Endothelial cell (in vitro differentiated cells): ENCODE data around the gene TMEM18. TPM values are rescaled to one million over a fixed set of nuclear protein-coding genes. Genes with fewer than 3 reads are reported as not detected.
"Not testable (repeated sequence)": the region's sequence is repeated elsewhere in the genome, so short reads cannot be mapped to it uniquely, and the experiment has no call there.

Source experiments
- DNase-seq: peaks from one replicate; pipeline ENCODE4 v3.0.0; 2021; ENCODE audit warnings: low spot score
- H3K27ac Mint-ChIP-seq: one replicate; pipeline ENCODE4 v1.8.0; 2021; ENCODE audit warnings: mixed read lengths, inconsistent platforms; ENCODE audit not compliant: unreplicated experiment
- H3K27me3 Mint-ChIP-seq: one replicate; pipeline ENCODE4 v1.8.0; 2021; ENCODE audit warnings: mild to moderate bottlenecking, moderate library complexity, mixed read lengths, inconsistent platforms; ENCODE audit not compliant: unreplicated experiment
- H3K36me3 Mint-ChIP-seq: one replicate; pipeline ENCODE4 v1.8.0; 2021; ENCODE audit warnings: mild to moderate bottlenecking, low read depth, mixed read lengths, inconsistent platforms; ENCODE audit not compliant: unreplicated experiment
- H3K4me1 Mint-ChIP-seq: one replicate; pipeline ENCODE4 v1.8.0; 2021; ENCODE audit warnings: mild to moderate bottlenecking, mixed read lengths, inconsistent platforms; ENCODE audit not compliant: unreplicated experiment
- H3K4me3 Mint-ChIP-seq: one replicate; pipeline ENCODE4 v1.8.0; 2021; ENCODE audit warnings: mild to moderate bottlenecking, mixed read lengths, inconsistent platforms; ENCODE audit not compliant: unreplicated experiment
- H3K9me3 Mint-ChIP-seq: one replicate; pipeline ENCODE4 v1.8.0; 2021; ENCODE audit warnings: mixed read lengths, inconsistent platforms; ENCODE audit not compliant: unreplicated experiment
- CTCF ChIP-seq: fragments of 200-600 bp; sonication (generic); IDR thresholded peaks from one replicate; pipeline ENCODE4 v1.5.0; 2021; ENCODE audit warnings: antibody characterized with exemption; ENCODE audit not compliant: unreplicated experiment
- total RNA-seq: library from RNA; stranded (reverse); fragmentation: NEBNext Ultra II Directional; extraction: Animal tissue kit (Norgen Biotek cat#: 25700); gene quantifications from one replicate; pipeline ENCODE4 v1.2.1, GENCODE V29; 2021; ENCODE audit not compliant: unreplicated experiment

Gene TMEM18
- total RNA-seq, 1 donor from 2014 or later: 26.3 TPM

- peaks cover 6% of the 10 kb centered on the region for H3K36me3 Mint-ChIP-seq
- no peak for DNase-seq
- H3K27ac Mint-ChIP-seq: no peak overlapping the region
- no peak overlapping the region for H3K4me3 Mint-ChIP-seq
- H3K4me1 Mint-ChIP-seq: peaks cover 7% of the 10 kb centered on the region
- TF ChIP-seq CTCF: no peak
- no peaks in the 10 kb centered on the region for H3K27me3 Mint-ChIP-seq
- H3K9me3 Mint-ChIP-seq: no peaks in the 10 kb centered on the region
Measured at GRCh38 chr2:689877-690510, 12.8 kb upstream of the TMEM18 start.

GRCh38 chr2:689237-689636 is 12.0 kb upstream of the TMEM18 start:
- no peak overlapping the region for H3K4me3 Mint-ChIP-seq
- H3K27ac Mint-ChIP-seq: no peak overlapping the region
- H3K9me3 Mint-ChIP-seq: no peaks in the 10 kb centered on the region
- peaks cover 11% of the 10 kb centered on the region for H3K36me3 Mint-ChIP-seq
- no peak for DNase-seq
- no peaks in the 10 kb centered on the region for H3K27me3 Mint-ChIP-seq
- H3K4me1 Mint-ChIP-seq: peaks cover 2% of the 10 kb centered on the region
- no peak for TF ChIP-seq CTCF

- H3K27me3 Mint-ChIP-seq: no peaks in the 10 kb centered on the region
Measured at GRCh38 chr2:688504-689076, 11.4 kb upstream of the TMEM18 start.

GRCh38 chr2:685421-685820 is 8.2 kb upstream of the TMEM18 start:
- Mint-ChIP-seq H3K9me3 (no peaks in the 10 kb centered on the region), H3K4me1 (peaks cover 7% of the 10 kb centered on the region), H3K27ac (no peak overlapping the region), H3K36me3 (peaks cover 21% of the 10 kb centered on the region), H3K27me3 (peaks cover 1% of the 10 kb centered on the region), H3K4me3 (no peak overlapping the region)
- DNase-seq: no peak
- no peak for TF ChIP-seq CTCF

More at GRCh38 chr2:688504-689076, 11.4 kb upstream of the TMEM18 start:
- H3K4me1 Mint-ChIP-seq: no peaks in the 10 kb centered on the region
- H3K36me3 Mint-ChIP-seq: peaks cover 16% of the 10 kb centered on the region
- TF ChIP-seq CTCF: no peak
- DNase-seq: no peak
- H3K27ac Mint-ChIP-seq: no peak overlapping the region
- H3K9me3 Mint-ChIP-seq: no peaks in the 10 kb centered on the region
- H3K4me3 Mint-ChIP-seq: no peak overlapping the region

- peaks cover 21% of the 10 kb centered on the region for H3K36me3 Mint-ChIP-seq
- not testable (repeated sequence) for H3K27me3 Mint-ChIP-seq, H3K9me3 Mint-ChIP-seq, H3K4me1 Mint-ChIP-seq, H3K27ac Mint-ChIP-seq, DNase-seq, H3K4me3 Mint-ChIP-seq
Measured at GRCh38 chr2:684913-685312, 7.7 kb upstream of the TMEM18 start.
